ENCODE measurements around the gene TAS2R10.
"Not testable (repeated sequence)": the region's sequence is repeated elsewhere in the genome, so short reads cannot be mapped to it uniquely, and the experiment has no call there.

Gene TAS2R10, protein sequence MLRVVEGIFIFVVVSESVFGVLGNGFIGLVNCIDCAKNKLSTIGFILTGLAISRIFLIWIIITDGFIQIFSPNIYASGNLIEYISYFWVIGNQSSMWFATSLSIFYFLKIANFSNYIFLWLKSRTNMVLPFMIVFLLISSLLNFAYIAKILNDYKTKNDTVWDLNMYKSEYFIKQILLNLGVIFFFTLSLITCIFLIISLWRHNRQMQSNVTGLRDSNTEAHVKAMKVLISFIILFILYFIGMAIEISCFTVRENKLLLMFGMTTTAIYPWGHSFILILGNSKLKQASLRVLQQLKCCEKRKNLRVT

DNA sequence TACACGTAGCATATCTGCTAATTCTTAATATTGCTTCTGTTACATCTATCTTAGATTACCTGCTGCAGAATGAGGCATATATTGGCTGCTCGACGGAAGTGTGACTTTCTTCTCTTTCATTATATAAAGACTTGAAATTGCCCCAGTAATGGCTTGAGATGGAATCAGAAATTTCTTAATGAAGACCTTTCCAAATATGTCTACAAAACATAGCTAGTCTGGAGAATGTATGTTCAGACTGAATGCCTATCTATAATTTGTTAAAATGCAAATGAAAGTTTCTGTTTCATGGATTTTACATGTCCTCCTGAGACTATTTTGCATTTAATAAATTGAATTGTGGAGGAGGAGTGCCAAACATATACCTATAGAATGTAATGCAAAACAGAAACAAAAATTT lies at the start of gene TAS2R10:
Gene TAS2R10, minus strand, starts transcription at position 101 of the 400 bp plus-strand sequence. Its CDS starts 89 bp downstream, at position 12.
- FAIRE-seq = no peak

DNA sequence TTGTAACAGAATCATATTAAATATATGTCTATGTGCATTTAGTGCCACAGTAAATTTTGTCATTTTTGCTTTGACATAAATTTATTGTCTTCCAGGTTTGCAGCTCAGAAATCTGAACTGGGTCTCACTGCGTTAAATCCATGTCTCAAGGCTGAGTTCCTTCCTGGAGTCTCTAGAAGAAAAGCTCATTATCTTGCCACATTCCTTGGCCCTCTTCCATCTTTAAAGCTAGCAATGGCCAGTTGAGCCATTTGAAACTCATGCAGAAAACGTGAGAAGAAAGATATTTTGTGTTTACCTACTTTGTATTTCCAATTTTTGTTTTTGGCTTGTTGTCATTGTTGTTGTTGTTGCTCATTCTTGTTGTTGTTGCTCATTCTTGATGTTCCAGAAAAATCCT lies 47.2 kb upstream of the TAS2R10 start:
- no peak for FAIRE-seq

DNA sequence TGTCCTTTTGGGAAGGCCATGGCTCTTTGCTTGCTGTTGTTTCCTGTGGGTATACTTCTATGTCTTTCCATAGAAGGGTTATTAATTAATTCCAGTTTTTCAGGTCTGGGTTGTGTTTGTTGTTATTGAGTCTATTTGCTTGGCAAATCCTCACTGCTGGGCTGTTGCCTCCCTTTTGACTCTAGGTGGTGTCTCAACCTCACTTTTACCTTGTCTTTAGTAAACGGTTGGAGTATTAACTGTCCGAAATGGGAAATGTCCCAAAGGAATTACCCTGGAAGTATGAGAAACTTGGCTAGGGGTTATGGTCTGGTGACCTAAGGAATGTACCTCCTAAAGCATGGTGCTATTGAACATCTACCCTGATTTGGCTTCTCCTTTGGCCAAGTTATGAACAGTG lies 41.2 kb upstream of the TAS2R10 start:
- FAIRE-seq = no peak

DNA sequence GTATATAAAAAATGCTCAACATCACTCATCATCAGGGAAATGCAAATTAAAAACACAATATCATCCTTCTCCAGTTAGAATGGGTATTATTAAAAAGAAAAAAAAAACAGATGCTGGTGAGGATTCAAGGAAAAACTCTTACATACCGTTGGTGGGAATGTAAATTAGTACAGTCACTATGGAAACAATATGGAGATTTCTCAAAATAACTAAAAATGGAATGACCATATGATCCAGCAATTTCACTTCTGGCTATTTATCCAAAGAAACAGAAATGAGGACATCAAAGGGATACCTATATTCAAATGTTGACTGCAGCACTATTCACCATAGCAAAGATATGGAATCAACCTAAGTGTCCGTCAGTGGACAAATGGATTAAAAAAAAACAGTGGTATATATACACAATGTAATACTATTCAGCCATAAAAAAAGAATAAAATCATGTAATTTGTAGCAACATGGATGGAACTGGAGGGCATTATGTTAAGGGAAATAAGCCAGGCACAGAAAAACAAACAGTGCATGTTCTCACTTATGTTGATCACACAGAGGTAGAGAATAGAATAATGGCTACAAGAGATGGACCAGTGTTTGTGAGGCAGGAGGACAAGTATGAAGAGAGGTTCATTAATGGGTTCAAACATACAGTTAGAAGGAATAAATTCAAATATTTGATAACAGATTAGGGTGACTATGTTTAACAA lies 37.5 kb upstream of the TAS2R10 start:
- FAIRE-seq = no peak

DNA sequence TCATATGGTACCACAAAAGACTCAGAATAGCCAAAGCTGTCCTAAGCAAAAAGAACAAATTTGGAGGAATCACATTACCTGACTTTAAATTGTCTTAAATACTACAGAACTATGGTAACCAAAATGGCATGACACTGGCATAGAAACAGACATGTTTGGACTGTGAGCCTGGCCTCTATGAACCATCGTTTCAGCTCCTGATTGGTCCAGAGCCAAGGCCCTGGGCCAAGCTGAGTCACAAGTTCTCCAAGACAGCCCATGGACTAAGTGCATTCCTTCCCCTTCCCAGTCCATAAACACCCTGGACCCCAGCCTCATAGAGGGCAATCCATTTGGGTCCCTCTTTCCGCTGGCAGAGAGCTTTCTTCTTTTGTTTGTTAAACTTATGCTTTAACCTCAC lies 35.2 kb upstream of the TAS2R10 start:
- no peak for FAIRE-seq

DNA sequence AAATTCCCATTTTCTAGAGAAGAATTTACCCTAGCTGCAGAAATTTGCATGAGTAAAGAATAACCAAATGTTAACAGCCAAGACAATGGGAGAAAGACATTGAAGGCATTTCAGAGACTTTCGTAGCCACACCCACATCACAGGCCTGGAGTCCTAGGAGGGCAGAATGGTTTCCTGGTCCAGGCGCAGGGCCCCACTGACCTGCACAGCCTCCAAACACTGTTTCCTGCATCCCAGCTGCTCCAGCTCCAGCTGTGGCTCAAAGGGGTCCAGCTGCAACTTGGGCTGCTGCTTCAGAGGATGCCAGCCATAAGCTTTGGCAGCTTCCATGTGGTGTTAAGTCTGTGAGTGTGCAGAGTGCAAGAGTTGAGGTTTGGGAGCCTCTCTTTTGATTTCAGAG lies 29.6 kb upstream of the TAS2R10 start:
- no peak for FAIRE-seq

DNA sequence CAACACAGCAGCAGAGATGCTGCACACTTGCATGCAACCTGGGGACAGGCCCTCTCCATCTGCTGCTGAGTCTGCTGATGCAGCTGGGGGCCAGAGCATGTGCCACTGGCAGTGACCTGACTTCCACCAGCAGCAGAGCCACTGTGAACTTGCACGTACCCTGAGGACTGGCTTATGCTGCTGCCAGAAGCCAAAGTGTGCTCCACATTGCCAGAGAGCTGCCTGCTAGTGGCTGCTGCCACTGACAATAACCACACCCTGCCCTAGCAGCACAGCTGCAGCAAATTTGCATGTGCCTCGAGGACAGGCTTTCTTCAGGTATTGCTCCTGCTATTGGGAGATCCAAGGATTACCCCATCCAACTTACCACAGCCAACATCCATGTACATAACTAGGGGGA lies 27.6 kb upstream of the TAS2R10 start:
- no peak for FAIRE-seq

DNA sequence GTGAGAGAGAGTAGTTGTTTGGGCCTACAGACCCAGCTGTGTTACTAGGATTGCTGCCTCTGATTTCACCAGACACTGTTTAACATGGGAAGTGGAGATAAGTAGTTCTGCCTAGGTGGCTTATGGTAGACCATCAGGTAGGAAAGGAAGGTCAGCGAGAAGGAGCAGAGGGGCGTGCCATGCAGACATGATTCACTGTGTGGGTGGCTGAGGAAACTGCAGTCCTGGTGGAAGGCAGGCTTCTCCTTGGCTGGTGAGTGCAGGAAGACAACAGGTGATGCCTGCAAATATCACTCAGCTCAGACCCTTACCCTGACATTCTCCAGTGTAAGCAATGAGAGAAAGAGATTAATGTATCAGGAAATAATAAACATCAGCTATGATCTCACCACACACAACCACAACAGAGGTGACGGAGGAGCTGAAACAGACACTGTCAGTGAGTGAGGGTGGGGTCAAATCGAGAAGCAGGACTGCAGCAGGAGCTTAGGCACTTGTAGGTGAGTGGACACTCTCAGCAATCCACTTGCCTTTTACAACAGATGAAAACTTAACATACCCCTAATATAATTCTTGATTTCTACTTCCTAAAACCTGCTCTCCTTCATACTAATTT lies 25.2 kb upstream of the TAS2R10 start:
- FAIRE-seq = no peak

DNA sequence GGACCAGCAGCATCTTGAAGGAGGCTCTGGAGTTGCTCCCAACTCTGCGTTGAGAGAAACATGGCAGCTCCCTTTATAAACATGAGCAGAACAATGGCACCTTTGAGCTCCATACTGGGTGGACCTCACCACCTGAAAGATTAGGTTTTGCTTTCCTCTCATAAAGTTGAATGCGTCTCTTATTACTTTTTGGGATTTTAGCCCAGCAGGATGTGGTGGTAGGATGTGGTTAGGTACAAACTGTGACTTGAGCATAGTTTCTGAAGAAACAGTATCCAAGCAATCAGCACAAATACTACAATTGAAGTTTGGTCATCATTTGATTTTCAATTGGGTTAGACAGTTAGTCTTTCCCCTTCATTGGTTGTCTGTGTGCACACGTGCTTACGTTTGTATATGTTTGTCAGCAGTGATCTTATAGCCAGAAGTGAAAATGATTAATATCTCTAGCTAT lies 23.3 kb upstream of the TAS2R10 start, which contains the start of gene PRR4:
Gene PRR4, minus strand, starts transcription at position 51 of the 454 bp plus-strand sequence. Its CDS starts 38 bp downstream, at position 13.
- no peak for FAIRE-seq

DNA sequence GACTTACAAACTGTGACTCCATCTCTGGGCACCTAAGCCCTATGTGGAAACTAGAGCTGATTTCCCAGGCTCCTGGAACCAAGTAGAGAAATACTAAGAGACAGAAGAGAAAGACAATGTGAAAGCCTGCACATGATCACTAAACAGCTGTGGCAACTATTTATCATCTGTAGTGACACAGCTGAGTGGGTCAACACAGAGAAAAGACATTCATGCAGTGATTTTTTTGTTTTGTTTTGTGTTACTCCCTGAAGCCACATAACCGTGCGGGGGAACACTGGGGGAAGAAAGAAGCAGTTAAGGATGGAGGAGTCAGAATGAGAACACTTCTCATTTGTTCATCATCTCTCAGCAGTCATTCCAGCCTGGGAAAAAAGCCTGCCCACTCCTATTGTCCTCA lies 21.6 kb upstream of the TAS2R10 start:
- no peak for FAIRE-seq

DNA sequence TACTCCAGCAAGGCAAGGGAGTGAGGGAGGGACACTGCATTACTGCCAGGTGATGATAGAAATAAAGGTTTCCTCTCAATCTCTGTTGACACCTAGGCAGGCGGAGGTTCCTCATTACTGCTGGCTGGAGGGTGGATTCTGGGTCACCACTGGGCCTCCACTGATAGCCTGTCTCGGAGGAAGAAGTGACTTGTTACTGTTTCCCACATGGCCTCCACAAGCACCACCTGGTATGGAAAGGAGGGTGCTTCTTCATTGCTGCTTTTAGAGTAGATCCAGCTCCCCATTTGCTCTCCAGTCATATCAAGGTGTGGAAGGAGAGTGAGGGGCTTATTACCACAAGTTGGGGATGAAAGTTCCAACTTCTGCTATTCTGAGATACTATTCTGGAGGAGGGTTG lies 16.7 kb upstream of the TAS2R10 start:
- FAIRE-seq = no peak

DNA sequence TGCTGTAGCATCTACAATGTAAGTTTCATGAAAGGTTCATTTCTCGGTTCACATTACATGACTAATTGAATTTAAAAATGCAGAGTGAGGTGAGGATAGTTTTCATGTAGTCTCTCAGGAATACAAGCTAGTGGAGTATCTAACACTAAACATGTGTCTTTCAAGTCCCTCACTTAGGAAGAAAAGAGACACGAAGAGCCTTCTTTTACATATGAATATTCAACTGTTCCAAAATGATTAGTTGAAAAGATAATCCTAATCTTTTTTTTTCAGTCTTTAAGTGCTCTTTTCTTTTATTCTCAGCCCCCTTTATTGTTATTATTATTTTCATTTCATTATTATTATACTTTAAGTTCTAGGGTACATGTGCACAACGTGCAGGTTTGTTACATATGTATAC lies 12.3 kb upstream of the TAS2R10 start:
- FAIRE-seq = no peak

DNA sequence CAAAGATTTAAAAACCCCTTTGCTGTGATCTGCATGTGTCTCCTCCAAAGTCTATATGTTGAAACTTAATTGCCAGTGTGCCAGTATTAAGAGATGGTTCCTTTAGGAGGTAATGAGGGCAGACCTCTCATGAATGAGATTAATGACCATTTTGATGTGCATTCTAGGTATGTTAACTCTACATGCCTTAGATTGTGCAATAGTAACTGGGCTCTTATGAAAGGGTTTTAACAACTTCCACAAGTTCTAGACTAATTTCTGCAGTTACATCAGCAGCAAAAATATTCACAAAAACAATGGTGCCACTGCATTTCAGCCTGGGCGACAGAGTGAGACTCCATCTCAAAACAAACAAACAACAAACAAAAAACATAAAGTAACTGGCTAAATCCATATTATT lies 3.8 kb upstream of the TAS2R10 start:
- no peak for FAIRE-seq

DNA sequence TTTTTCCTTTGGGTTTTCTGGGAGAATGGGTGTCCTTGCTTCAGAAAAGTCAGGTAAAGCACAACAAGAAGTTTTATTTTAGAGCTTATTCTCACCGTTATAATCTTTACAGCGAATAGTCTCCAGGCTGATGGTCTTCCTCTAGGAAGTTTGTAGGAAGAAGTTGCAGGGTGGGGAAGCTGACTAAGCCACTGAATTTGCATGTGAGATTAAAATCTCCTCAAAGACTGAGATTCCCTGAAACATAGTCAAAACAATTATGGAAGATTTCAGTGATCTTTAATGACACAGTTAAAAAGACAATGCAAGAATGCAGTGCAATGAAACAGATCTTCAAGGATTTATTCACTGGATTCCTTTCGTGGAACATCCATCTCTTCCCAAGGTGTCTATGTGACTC lies 1.2 kb downstream of the TAS2R10 start:
- FAIRE-seq = no peak

DNA sequence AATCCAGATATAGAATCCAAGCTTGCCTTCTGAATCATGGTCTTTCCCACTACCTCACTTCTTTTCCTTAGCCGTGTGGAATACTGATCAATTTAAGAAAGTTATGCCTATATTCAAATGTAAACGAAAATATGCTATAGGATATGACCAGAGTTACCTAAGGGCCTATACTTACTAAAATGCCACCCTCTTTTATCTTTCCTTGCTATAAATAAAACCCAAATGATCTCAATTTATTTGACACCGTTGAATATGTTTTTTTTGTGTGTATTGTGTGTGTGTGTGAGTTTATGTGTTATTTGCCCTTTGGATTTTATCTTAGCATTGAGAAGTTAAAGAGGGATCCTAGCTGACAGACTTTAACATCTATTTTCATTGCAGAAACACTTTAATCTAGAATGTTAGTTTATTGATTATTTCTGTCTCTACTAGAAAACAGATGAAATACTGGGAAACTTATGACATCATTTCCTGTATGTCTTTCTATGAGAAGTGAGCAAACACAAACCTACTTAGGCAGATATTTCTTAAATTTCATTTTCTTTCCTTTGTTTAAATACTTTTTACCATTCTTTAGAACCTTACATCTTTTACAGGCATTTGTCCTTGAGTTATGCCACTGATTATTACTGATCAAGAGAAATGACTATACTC lies 14.1 kb downstream of the TAS2R10 start:
- FAIRE-seq = no peak

DNA sequence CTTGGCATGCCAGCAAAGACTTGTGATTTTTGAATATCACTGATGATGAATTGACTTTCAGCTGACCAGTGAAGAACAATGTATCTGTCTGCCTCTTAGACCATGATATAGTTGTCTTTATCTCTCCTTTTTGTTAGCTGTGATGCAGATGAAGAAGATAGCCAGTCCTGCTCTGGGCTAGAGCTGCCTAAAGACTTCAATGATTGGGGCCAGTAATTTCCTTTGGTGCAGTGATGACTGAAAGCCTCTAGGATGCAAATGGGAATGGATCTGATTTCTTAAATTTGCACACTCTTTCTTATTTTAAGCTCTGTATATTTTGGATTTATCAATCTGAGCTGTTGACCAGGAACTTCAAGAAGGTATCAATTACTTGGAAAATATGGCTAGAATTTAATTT lies 16.1 kb downstream of the TAS2R10 start, which contains the start of gene TAS2R9:
Gene TAS2R9, minus strand, starts transcription at position 101 of the 400 bp plus-strand sequence. Its CDS starts 93 bp downstream, at position 8.
- no peak for FAIRE-seq

DNA sequence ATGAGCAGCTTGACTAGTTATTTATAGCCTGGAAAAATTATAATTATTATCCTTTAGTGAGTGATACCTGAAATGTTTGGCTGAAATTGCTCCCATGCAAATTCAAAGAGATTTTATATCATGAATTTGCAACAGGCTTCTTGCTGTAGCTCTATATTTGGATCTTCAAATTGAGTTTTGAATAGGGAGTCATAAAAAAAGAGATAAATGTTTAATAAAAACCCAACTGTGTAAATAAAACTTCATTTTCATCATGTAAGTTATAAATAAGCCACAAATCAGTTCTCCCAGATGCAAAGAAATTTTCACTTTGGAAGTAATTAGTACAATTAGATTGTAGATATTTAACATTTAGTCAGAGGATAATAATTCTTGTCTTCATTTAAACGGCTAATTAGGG lies 19.0 kb downstream of the TAS2R10 start, which contains the start of gene TAS2R8:
Gene TAS2R8, minus strand, starts transcription at position 101 of the 400 bp plus-strand sequence. CDS start 306 bp downstream, outside the sequence.
- FAIRE-seq = no peak

DNA sequence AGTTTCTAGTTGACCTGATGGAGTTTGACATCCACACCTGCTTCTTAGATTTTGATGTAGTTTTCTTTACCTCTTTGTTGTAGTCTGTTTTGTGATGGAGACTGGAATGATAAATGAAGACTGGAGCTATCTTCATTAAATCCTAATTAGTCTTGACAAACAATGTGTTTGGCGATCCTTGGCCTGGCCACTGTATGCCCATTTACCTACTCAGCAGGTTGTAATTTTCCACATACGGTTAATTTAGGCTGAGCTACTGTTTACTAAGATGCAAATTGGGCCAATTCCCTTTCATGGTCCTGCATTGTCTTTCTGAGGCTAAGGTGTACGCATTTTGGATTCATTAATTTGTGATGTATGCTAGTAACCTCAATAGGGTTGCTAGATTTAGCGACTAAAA lies 23.6 kb downstream of the TAS2R10 start, which contains the start of gene TAS2R7:
Gene TAS2R7, minus strand, starts transcription at position 41 of the 400 bp plus-strand sequence. CDS start 57 bp downstream, outside the sequence.
- FAIRE-seq = no peak

DNA sequence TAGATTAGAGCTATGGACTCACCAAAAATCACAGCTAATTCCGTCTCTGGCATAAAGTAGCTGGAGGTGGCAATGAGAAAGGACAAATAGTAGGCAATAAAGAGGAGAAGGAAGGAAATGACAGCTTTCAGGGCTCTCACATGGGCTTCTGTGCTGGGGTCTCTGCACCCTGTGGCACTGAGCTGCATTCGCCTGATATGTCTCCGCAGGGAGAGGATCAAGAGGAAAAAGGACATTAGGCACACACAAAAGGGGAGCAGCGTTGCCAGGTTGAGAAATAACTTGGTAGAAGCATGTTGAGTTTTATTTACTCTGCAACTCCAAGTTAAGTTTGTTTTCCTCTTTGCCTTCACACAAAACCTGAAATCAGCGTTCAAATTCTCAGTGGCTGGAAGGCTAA lies 24.4 kb downstream of the TAS2R10 start:
- no peak for FAIRE-seq

DNA sequence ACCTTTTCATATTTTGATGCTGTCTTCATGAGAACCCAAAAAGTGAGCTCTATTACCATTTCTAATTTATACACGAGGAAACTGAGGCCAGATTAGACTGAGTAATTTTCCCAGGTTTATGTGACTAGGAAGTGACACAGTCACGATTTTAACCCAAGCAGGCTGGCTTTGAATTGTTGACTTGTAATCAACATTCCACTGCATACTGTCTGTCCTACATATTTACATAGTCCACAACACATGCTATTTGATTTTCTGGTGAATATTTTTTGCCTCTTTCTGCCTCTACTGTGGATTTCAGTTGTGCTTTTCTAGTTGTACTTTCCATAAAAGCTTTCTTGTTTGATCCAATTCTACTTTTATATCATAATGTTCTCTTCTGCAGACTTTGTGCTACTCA lies 31.9 kb downstream of the TAS2R10 start:
- no peak for FAIRE-seq

DNA sequence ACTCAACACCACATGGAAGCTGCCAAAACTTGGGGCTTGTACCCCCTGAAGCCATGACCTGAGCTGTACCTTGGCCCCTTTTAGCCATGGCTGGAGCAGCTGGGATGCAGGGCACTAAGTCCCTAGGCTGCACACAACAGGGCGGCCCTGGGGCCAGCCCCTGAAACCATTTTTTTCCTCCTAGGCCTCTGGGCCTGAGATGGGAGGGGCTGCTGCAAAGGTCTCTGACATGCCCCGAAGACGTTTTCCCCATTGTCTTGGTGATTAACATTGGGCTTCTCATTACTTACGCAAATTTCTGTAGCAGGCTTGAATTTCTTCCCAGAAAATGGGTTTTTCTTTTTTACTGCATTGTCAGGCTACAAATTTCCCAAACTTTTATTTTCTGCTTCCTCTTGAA lies 34.4 kb downstream of the TAS2R10 start:
- not testable (repeated sequence) for FAIRE-seq

DNA sequence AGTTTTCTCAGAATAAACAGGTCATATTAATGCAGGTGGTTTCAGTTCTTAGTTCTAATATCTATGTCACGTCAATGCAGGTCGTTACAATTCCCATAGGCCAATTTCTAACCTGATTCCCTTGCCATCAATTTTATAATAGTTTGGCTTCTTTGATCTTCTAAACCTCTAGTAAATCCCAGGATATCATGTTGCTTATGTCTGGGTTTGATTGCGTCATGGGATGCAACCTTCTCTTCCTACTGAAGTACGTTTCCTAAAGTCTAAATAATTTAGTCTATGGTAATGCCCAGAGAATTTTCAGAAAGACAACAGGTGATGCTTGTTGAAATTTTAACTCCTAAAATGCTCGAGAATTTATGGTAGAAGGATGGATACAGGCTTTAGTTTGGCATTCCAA lies 42.9 kb downstream of the TAS2R10 start:
- no peak for FAIRE-seq

DNA sequence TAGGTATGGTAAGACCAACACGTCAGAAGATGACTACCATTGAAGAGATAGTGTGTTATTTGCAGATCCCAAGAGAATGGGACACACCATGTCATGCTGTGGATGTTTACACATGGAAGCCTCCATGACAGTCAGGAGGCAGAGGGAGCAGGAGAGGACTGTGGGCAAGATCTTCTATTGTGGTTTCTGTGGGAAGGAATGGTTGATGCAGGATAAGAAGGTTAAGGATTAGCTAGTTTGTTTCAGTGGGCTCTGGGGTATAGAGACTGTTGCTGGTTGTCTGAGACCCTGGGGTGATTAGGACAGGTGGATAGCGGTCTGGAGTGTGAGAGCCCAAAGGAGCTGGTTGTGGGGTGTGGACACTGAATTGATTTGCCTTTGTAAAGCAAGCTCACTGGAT lies 47.1 kb downstream of the TAS2R10 start:
- no peak for FAIRE-seq
